SK-N-SH treated with all-trans-retinoic acid at 6 μM for 48 hours (cell line): Measurements from ENCODE around the gene IMP4.

Experiments used
- ARNTL ChIP-seq: fragments of 450-650 bp; formaldehyde crosslinking; IDR thresholded peaks from 2 replicates; pipeline ENCODE4 v1.5.0; 2020; ENCODE audit warnings: low read depth, mild to moderate bottlenecking, moderate library complexity, borderline replicate concordance
- TCF4 ChIP-seq: fragments of 250-450 bp; sonication (Bioruptor Pico); IDR thresholded peaks from 2 replicates; pipeline ENCODE4 v1.8.0; 2021; ENCODE audit warnings: mild to moderate bottlenecking, moderate library complexity, borderline replicate concordance
- TSHZ2 ChIP-seq: fragments of 250-450 bp; sonication (Bioruptor Pico); IDR thresholded peaks from 2 replicates; pipeline ENCODE4 v1.5.0; 2020; ENCODE audit warnings: mild to moderate bottlenecking, moderate library complexity
- ZFP30 ChIP-seq: fragments of 450-650 bp; formaldehyde crosslinking; IDR thresholded peaks from 2 replicates; pipeline ENCODE4 v1.5.0; 2022; ENCODE audit warnings: mild to moderate bottlenecking, moderate library complexity
- ZNF70 ChIP-seq: fragments of 450-650 bp; formaldehyde crosslinking; IDR thresholded peaks from 2 replicates; pipeline ENCODE4 v1.5.0; 2020; ENCODE audit warnings: mild to moderate bottlenecking, moderate library complexity
- ZNF8 ChIP-seq: fragments of 450-650 bp; formaldehyde crosslinking; IDR thresholded peaks from 2 replicates; pipeline ENCODE4 v1.5.0; 2020; ENCODE audit warnings: mild to moderate bottlenecking, moderate library complexity
- TF ChIP-seq, protein P1 (sequence below): fragments of 250-450 bp; sonication (Bioruptor Pico); IDR thresholded peaks from 2 replicates; pipeline ENCODE4 v1.8.0; 2021; ENCODE audit warnings: low read depth, mild to moderate bottlenecking, moderate library complexity, borderline replicate concordance
- TF ChIP-seq, protein P2 (sequence below): fragments of 250-450 bp; sonication (Bioruptor Pico); IDR thresholded peaks from 2 replicates; pipeline ENCODE4 v1.8.0; 2020; ENCODE audit warnings: mild to moderate bottlenecking, moderate library complexity, borderline replicate concordance

- TF ChIP-seq TCF4 (CRISPR knock-in tag) (no peak), ZFP30 (CRISPR knock-in tag) (no peak), ZNF8 (CRISPR knock-in tag) (no peak), TSHZ2 (no peak), ZNF70 (CRISPR knock-in tag) (no peak), ARNTL (CRISPR knock-in tag) (no peak)
- TF ChIP-seq, protein P1, sequence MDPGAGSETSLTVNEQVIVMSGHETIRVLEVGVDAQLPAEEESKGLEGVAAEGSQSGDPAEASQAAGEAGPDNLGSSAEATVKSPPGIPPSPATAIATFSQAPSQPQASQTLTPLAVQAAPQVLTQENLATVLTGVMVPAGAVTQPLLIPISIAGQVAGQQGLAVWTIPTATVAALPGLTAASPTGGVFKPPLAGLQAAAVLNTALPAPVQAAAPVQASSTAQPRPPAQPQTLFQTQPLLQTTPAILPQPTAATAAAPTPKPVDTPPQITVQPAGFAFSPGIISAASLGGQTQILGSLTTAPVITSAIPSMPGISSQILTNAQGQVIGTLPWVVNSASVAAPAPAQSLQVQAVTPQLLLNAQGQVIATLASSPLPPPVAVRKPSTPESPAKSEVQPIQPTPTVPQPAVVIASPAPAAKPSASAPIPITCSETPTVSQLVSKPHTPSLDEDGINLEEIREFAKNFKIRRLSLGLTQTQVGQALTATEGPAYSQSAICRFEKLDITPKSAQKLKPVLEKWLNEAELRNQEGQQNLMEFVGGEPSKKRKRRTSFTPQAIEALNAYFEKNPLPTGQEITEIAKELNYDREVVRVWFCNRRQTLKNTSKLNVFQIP (CRISPR knock-in tag), result no peak
- TF ChIP-seq, protein P2, sequence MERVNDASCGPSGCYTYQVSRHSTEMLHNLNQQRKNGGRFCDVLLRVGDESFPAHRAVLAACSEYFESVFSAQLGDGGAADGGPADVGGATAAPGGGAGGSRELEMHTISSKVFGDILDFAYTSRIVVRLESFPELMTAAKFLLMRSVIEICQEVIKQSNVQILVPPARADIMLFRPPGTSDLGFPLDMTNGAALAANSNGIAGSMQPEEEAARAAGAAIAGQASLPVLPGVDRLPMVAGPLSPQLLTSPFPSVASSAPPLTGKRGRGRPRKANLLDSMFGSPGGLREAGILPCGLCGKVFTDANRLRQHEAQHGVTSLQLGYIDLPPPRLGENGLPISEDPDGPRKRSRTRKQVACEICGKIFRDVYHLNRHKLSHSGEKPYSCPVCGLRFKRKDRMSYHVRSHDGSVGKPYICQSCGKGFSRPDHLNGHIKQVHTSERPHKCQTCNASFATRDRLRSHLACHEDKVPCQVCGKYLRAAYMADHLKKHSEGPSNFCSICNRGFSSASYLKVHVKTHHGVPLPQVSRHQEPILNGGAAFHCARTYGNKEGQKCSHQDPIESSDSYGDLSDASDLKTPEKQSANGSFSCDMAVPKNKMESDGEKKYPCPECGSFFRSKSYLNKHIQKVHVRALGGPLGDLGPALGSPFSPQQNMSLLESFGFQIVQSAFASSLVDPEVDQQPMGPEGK (CRISPR knock-in tag), result no peak
Observed at GRCh38 chr2:130390460-130391057, 47.9 kb downstream of the IMP4 start.
